ENCODE results near the gene ZCRB1.
A peak's percentile ranks its signal among the peaks of the same experiment; 100 is the strongest.

ZCRB1 gene

GRCh38 chr12:42275499-42275898 lies 50.4 kb downstream of the ZCRB1 start:
- DNase-seq: no peak

- no peak for DNase-seq
Measured at GRCh38 chr12:42273706-42274105, 52.2 kb downstream of the ZCRB1 start.

DNA sequence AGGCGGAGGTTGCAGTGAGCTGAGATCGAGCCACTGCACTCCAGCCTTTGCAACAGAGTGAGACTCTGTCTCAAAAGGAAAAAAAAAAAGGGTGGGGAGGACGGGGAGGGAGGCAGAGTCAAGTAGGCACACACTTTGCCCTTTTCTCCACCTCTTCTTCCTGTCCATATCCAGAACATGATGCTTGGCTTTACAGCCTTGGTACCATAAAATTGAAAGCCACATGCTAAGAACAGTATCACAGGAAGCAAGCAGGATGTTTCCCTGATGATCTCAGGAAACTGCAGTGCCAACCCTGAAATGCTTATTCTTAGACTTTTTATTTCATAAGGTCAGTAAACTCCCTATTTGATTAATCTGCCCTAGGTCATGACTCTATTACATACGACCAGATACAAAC lies 55.3 kb downstream of the ZCRB1 start:
- DNase-seq: peak; percentile 10

GRCh38 chr12:42267413-42268190 lies 58.3 kb downstream of the ZCRB1 start:
- no peak for DNase-seq

- DNase-seq: no peak
Measured at GRCh38 chr12:42266579-42267230, 59.2 kb downstream of the ZCRB1 start.

- peak; percentile 53 for DNase-seq
Measured at GRCh38 chr12:42262271-42262670, 63.6 kb downstream of the ZCRB1 start.

All from NCI-H226 (cell line).